Pulmonary artery endothelial cell (primary cell): ENCODE results near the gene SEC61A1. TPM values are rescaled to one million over a fixed set of nuclear protein-coding genes. Genes with fewer than 3 reads are reported as not detected.

ENCODE experiments used
- DNase-seq: peaks from one replicate; pipeline ENCODE4 v3.0.0-alpha.2; 2011; ENCODE audit warnings: low read depth, low spot score
- total RNA-seq: library from RNA; depleted of rRNA; stranded (reverse); fragments of >200 nt; gene quantifications from 2 replicates; pipeline ENCODE4 v1.2.3, GENCODE V29; 2014

Gene SEC61A1
- total RNA-seq, 1 donor from 2014 or later: 248 TPM

DNA sequence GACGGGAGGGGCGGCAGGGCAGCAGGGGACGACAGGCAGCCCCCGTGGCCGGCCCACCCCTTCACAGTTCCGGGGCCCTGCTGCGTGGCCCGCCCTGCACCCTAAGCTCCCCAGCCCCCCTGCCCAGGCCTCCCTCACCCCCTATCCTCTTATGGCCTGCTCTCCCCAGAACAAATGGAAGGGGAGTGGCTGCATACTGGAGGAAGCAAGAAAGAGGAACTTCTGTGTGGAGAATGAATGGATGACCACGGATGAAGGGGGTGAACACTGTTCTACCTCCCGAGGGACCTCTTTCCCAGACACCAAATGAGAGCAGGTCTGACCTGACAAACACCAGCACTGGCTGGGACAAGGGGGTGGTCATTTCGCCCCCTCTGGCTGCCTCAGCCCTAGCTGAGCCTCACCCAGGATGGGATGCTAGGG is 25.0 kb downstream of the SEC61A1 start:
- DNase-seq: no peak

GRCh38 chr3:128077665-128078064 is 25.4 kb downstream of the SEC61A1 start:
- DNase-seq: no peak

DNA sequence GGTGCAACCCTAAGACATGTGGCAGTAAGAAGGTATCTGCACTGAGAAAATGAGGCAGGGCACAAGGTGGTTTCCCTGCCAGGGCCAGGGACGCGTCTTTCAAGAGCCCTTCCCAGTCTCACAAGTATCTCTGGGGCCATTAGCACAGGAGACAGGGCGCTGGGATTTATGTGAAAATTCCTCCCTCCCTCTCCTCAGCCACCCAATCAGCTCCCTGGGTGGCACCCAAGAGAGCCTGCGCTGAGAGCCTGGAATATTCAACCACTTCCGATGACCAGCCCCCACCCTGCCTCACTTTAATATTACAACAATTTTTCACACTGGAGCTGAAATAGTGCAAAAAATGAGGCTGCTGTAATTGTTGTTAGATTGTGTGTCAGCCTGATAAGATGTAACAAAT is 26.1 kb downstream of the SEC61A1 start:
- no peak for DNase-seq

DNA sequence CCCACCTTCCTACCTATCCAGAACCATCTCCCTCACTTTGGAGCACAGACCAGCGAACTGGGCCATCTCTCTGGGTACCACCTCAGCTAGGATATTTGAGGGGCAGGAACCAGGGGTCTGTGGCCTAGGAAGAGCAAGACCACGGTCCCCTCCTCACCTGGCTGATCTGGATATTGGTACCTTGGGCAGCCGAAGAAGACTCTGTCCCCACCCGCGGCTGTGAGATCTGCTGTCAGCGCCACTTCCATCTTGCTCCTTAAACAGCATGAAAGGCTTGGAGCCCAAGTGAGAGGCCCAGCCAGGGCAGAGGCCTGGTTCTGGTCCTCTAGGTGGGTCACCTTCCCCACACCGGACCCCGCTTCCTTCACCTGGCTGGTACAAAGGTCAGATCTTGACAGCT is 26.6 kb downstream of the SEC61A1 start:
- DNase-seq: no peak

GRCh38 chr3:128079823-128080222 is 27.6 kb downstream of the SEC61A1 start:
- DNase-seq: no peak

DNA sequence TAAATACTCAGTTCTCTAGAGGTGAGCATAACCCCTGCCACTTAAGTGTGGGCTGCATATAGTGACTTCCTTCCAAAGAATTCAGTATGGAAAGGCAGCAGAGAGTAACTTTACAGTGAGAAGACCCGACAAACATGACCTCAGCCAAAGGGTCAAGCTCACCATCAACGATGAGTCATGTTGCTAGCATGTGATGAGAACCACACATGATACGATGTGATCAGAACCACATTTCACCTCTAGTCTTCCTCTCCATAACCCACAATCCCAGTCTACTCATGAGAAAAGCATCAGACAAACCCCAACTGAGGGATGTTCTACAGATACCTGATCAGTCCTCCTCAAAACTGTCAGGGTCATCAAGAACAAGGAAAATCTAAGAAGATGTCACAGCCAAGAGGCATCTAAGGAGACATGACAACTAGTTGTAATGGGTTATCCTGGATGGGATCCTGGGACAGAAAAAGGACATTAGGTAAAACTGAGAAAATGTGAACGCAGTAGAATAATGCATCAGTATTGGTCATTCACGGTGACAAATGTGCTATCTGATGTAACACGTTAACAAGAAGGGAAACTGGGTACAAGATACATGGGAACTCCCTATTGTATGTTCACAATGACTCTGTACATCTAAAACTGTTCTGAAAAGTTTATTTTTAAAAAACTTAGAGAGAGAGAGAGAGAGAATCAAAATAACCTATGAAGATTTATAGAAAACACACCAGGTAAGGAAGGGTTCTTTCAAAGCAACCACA is 28.3 kb downstream of the SEC61A1 start:
- DNase-seq: no peak

DNA sequence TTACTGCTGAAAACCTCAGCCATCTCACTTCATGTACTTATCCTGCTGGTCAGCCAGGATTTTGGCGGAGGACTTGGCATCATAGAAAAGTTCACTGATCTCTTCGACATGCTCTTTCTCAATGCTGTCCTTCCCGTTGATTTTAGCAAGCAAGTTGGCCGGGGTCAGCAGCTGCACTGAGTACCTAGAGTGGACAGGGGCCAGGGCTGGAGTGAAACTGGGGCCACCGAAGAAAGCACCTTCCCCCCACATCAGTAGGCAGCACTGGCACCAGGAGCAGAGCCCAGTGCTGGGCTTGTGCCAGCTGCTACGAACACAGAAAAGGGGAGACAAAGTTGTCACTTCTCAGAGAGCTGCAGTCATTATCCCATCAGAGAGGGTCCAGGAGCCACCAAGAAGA is 29.0 kb downstream of the SEC61A1 start:
- no peak for DNase-seq

DNA sequence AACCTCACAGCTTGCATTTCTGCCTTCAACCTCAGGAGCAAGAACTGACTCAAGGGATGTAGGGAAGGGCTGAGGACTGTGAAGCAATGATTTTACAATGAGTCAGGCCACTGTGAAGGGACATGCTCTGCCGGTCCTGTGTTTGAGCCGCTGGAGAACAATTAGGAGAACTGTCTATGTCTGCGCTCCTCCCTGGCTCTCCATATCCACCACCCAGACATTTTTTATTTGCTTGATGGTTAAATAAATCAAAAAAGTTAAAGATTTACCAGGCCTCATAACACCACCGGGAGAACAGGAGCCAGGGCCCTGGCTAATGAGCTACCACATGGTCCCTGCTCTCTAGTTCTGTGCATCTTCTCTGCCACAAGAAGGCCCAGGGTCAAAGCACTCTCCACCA is 29.6 kb downstream of the SEC61A1 start:
- DNase-seq: no peak

DNA sequence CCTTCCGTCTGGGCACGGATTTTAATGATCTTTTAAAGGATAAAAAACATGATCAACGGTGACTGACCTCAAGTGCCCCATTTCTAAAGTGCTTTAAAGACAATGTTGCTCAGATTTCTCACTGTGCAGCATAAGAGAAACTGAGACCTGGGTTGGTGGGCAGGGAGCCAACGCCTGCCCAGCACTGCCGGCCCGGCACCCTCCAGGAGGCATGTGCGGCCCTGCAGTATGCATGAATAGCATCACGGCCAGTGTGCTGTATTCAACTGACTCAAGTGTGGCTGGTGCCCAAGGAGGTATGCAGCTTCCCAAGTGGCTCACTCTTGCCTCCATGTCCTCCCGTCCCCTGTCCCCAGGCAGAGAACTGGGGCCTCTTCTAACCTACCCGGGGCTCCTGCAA is 30.3 kb downstream of the SEC61A1 start:
- DNase-seq: no peak

GRCh38 chr3:128083396-128083795 is 31.2 kb downstream of the SEC61A1 start:
- DNase-seq: no peak

DNA sequence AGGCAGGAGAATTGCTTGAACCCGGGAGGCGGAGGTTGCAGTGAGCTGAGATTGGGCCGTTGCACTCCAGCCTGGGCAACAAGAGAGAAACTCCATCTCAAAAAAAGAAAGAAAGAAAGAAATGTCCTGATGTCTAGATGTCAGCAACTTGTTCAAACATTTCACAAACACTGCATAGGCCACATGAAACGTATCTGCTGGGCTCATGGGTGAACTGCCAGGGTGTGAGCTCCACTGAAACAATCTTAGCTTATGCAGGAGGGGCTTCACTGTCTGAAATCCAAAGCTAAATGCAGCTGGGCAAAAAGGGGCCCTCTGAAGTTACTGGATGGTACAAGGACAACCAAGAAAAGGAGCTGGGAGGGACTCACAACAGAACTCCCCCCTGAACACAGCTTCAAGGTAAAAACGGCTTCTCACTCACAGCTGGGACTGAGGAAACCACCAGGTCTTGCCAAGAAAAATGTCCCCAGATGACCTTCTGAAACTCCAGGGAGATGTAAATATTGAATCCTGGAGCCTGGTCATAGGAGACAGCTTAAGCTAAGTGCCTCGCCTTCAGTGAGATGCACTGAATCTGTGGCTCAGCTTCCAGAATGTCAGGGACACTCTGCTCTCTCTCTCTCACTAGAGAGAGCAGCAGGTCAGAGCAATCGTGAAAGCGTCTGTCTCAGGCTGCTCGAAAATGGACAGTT is 31.9 kb downstream of the SEC61A1 start:
- no peak for DNase-seq

GRCh38 chr3:128084675-128085021 is 32.4 kb downstream of the SEC61A1 start:
- no peak for DNase-seq

GRCh38 chr3:128089135-128089534 is 36.9 kb downstream of the SEC61A1 start:
- no peak for DNase-seq

GRCh38 chr3:128091586-128091985 is 39.3 kb downstream of the SEC61A1 start:
- no peak for DNase-seq

- no peak for DNase-seq
Measured at GRCh38 chr3:128094295-128095151, 42.3 kb downstream of the SEC61A1 start.

- DNase-seq: peak; percentile 47
Measured at GRCh38 chr3:128095222-128095703, 43.0 kb downstream of the SEC61A1 start.

DNA sequence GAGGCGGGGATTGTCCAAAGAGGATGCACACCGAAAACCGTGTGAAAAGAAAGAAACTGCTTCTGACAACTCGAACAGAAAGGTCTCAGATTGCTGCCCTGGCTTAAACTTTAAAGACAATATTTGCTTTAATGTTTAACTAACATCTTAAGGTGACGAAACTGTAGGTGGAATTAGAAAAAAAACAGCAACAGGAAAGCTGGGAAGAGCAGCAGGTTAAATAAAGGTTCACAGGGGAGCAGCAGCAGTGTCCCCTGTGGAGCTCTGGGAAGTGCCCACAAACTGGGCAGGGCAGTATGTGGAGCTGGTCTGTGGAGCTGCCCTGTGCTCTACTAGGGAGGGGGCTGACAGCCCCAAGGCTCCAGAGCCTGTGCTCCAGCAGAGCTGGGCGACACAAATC is 46.0 kb downstream of the SEC61A1 start:
- no peak for DNase-seq

DNA sequence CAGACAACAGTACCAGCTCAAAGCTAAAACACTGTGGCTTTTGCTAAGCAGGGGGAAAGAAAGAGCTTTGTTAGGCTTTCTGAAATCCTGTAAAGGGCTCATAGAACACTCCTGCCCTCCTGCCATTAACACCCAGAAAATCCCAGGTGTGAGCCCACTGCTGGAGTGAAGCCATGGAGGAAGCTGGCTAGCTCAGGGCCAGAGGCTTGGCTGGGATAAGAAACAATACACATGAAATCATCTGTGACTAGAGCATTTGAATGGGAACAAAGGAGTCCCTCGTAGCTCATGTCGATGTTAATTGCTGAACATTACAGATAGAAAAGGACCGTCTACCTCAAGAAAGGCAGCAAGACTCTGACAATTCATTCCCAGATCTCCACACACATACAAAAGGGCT is 47.9 kb downstream of the SEC61A1 start:
- DNase-seq: no peak

- DNase-seq: no peak
Measured at GRCh38 chr3:128100638-128101037, 48.4 kb downstream of the SEC61A1 start.

- no peak for DNase-seq
Measured at GRCh38 chr3:128103136-128103676, 51.0 kb downstream of the SEC61A1 start.

DNA sequence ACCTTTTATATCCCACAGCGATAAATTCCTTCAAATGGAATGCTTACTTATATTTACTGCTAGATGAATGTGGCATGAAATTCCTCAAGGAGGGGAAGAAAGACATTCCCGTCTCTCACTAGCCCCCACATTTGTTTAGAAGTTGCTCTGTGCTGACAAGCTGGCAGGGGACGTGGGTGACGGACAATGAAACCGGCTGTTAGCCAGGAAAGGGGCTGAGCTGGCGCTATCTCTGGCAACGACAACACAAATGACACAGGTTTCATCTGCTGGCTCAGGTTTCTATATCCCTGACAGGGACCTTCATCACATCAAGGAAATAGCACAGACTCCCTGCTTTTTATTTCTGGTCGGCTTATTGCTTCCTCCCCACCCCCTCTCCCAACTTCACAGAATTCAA is 55.6 kb downstream of the SEC61A1 start:
- DNase-seq: no peak

DNA sequence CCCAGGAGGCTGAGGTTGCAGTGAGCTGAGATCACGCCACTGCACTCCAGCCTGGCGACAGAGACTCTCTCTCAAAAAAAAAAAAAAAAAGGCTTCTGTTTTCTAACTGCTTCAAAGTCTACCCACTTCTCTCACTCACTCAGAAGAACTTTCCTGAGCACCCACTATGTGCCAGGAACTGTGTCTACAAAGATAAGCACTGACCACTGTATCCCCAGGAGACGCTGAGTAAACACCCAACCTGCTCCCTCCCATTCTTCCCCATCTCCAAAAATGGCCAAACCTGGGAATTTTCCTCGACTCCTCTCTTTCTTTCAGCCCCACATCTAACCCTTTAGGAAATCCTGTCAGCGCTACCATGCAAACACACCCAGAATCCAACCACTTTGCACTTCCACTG is 58.9 kb downstream of the SEC61A1 start:
- no peak for DNase-seq
